ENCODE measurements around the gene ARMH4.

- TF ChIP-seq REST (IDR thresholded peaks at IDR 0.05; ENCODE audit: insufficient read depth in 1 of 2, low read depth in 2 of 2, low read length in 2 of 2) (no peak), TAF1 (IDR thresholded peaks at IDR 0.05; ENCODE audit: borderline replicate concordance, insufficient read depth, low read length) (no peak), POLR2AphosphoS5 (IDR thresholded peaks at IDR 0.05; ENCODE audit: low read depth, low read length) (no peak), SIN3A (IDR thresholded peaks at IDR 0.05; ENCODE audit: borderline replicate concordance, insufficient read depth, low read length) (no peak)
These were observed 6.1 kb downstream of the ARMH4 start for GRCh38 chr14:58145936-58146335.
